GM04504 (cell line): ENCODE measurements around the gene PREB.
"Not testable (repeated sequence)": the region's sequence is repeated elsewhere in the genome, so short reads cannot be mapped to it uniquely, and the experiment has no call there.

Source experiments
- DNase-seq: peaks from one replicate; pipeline ENCODE4 v3.0.0-alpha.2; 2012; ENCODE audit warnings: low read depth

PREB gene

GRCh38 chr2:27127883-27128667 is 6.4 kb downstream of the PREB start:
- DNase-seq, result no peak

- DNase-seq, result no peak
These were observed 8.2 kb downstream of the PREB start for GRCh38 chr2:27126252-27126710.

GRCh38 chr2:27125104-27125503 is 9.3 kb downstream of the PREB start:
- no peak for DNase-seq

- no peak for DNase-seq
These were observed 10.9 kb downstream of the PREB start, which contains the start of gene ABHD1 for GRCh38 chr2:27123302-27124150. TSS of gene ABHD1 (plus strand) at chr2:27123815. CDS start at chr2:27123949, 134 bp downstream.

- DNase-seq, result no peak
These were observed 11.6 kb downstream of the PREB start for GRCh38 chr2:27122791-27123190.

GRCh38 chr2:27121906-27122305 is 12.5 kb downstream of the PREB start:
- no peak for DNase-seq

GRCh38 chr2:27119330-27119670 is 15.1 kb downstream of the PREB start:
- DNase-seq, result not testable (repeated sequence)

- no peak for DNase-seq
These were observed 15.7 kb downstream of the PREB start, which contains the start of gene CGREF1 for GRCh38 chr2:27118525-27119329. TSS of gene CGREF1 (minus strand) at chr2:27119128. CDS start at chr2:27104366, 14,762 bp downstream.

GRCh38 chr2:27117995-27118524 is 16.4 kb downstream of the PREB start:
- DNase-seq, result no peak

GRCh38 chr2:27115519-27115918 is 18.9 kb downstream of the PREB start:
- DNase-seq, result no peak

- not testable (repeated sequence) for DNase-seq
These were observed 22.9 kb downstream of the PREB start for GRCh38 chr2:27111392-27112078.

- DNase-seq, result not testable (repeated sequence)
These were observed 23.7 kb downstream of the PREB start for GRCh38 chr2:27110603-27111352.

- DNase-seq, result no peak
These were observed 25.4 kb downstream of the PREB start for GRCh38 chr2:27109083-27109482.

GRCh38 chr2:27108221-27108620 is 26.2 kb downstream of the PREB start:
- DNase-seq, result no peak

- no peak for DNase-seq
These were observed 28.5 kb downstream of the PREB start for GRCh38 chr2:27105981-27106380.

- DNase-seq, result no peak
These were observed 32.1 kb downstream of the PREB start for GRCh38 chr2:27102329-27102728.

GRCh38 chr2:27100036-27100435 is 34.4 kb downstream of the PREB start:
- DNase-seq, result no peak

GRCh38 chr2:27099334-27099955 is 35.0 kb downstream of the PREB start:
- no peak for DNase-seq

- no peak for DNase-seq
These were observed 37.1 kb downstream of the PREB start for GRCh38 chr2:27097341-27097740.

GRCh38 chr2:27096748-27097297 is 37.6 kb downstream of the PREB start:
- no peak for DNase-seq
